Endothelial cell of umbilical vein (primary cell): ENCODE measurements around the gene SHISA6.

Experiments used
- GATA2 ChIP-seq: IDR thresholded peaks from 2 replicates; pipeline ENCODE4 v1.7.0; 2011; ENCODE audit warnings: low read depth, mild to moderate bottlenecking, moderate library complexity, mixed read lengths, low read length; ENCODE audit not compliant: insufficient read length, insufficient read depth
- MYC ChIP-seq: IDR thresholded peaks from one replicate; pipeline ENCODE4 v1.6.1; 2011; ENCODE audit warnings: mild to moderate bottlenecking, low read depth, low read length
- POLR2AphosphoS5 ChIP-seq: IDR thresholded peaks from 2 replicates; pipeline ENCODE4 v1.6.1; 2012; ENCODE audit warnings: low read depth, mild to moderate bottlenecking, control low read depth, low read length, moderate library complexity; ENCODE audit not compliant: insufficient read depth
- TF ChIP-seq, protein P1 (sequence below), 2 donors: IDR thresholded peaks; 1 replicate in 1 of 2; 2 replicates in 1 of 2; pipeline ENCODE4 v1.5.1; 2011; ENCODE audit warnings: low read length in 2 of 2, mild to moderate bottlenecking in 2 of 2, moderate library complexity in 2 of 2, control low read depth in 1 of 2, inconsistent platforms in 1 of 2, low read depth in 1 of 2; ENCODE audit not compliant: insufficient read depth in 1 of 2; ENCODE audit errors: extremely low read depth in 1 of 2

DNA sequence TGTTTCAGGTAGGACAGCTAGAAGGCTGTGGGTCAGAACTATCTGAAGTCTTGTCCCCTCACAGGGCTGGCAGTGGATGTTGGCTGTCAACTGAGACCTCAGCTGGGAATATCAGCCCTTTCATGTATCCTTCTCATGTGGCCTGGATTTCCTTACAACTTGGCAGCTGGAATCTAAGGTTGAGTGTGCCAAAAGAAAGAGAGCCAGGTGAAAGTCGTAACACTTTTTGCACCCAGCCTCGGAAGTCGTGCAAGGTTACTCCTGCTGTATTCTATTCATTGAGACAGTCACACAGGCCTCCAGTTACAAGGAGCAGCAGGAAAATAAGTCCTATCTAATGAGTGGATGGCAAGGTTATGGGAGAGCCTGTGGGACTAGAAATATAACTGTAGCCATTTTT, 304.7 kb downstream of the SHISA6 start:
- TF ChIP-seq, protein P1, sequence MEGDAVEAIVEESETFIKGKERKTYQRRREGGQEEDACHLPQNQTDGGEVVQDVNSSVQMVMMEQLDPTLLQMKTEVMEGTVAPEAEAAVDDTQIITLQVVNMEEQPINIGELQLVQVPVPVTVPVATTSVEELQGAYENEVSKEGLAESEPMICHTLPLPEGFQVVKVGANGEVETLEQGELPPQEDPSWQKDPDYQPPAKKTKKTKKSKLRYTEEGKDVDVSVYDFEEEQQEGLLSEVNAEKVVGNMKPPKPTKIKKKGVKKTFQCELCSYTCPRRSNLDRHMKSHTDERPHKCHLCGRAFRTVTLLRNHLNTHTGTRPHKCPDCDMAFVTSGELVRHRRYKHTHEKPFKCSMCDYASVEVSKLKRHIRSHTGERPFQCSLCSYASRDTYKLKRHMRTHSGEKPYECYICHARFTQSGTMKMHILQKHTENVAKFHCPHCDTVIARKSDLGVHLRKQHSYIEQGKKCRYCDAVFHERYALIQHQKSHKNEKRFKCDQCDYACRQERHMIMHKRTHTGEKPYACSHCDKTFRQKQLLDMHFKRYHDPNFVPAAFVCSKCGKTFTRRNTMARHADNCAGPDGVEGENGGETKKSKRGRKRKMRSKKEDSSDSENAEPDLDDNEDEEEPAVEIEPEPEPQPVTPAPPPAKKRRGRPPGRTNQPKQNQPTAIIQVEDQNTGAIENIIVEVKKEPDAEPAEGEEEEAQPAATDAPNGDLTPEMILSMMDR (IDR thresholded peaks at IDR 0.05; ENCODE audit: extremely low read depth in 1 of 2, insufficient read depth in 1 of 2, low read depth in 1 of 2, low read length in 2 of 2): no peak
- no peak for TF ChIP-seq POLR2AphosphoS5
- no peak for TF ChIP-seq MYC
- TF ChIP-seq GATA2: no peak
